NOMO-1 treated with DMSO at 0.1 percent for 48 hours (cell line): ENCODE measurements around the gene FYN.
A peak's percentile ranks its signal among the peaks of the same experiment; 100 is the strongest.

Experiments used
- DNase-seq: peaks from one replicate; lab custom pipeline; 2025; ENCODE audit not compliant: unreplicated experiment; lab: John Stamatoyannopoulos, UW

FYN gene

DNA sequence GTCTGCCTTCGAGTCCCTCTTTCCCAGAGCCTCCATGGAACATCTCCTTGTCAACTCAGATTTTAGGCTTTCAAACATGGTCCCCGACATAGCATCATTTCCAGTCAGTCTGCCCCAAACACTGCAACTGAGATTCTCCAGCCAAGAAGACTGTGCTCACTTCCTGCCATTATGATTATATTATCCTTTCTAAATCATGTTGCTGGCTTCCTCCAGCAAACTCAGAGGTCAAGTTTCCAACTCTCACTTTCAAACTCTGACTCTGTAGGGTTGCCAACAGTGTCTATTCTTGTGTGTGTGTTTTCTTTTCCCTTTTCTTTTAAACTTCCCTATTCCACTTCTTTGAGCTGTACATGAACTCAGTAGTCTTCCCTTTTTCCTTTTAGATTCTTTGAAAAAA, 206.4 kb downstream of the FYN start:
- DNase-seq: no peak

DNA sequence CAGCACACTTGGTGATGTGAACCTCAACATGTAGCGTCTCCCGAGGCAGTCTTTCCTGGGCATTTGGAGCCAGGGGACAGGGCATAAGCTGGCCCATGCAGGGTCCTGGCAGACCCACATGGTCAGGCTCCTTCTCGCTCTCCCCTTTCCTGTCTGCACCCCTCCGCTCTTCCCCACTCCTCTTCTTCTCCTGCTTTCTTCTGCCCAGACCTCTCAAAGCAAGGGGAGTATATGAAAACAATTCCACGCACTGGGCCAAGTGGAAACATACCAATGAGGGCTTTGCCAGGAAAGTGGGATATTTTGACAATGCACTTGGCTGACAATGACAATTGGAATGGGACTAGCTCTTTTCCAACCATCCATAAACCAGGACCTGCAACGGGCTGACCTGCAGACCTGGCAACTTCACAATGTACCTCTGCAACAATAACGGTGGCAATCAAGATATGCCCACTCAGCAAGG, 208.7 kb downstream of the FYN start:
- no peak for DNase-seq

- DNase-seq: no peak
Measured at GRCh38 chr6:111663692-111664564, 209.3 kb downstream of the FYN start.

- peak; percentile 46 for DNase-seq
Measured at GRCh38 chr6:111662794-111663593, 210.3 kb downstream of the FYN start.

DNA sequence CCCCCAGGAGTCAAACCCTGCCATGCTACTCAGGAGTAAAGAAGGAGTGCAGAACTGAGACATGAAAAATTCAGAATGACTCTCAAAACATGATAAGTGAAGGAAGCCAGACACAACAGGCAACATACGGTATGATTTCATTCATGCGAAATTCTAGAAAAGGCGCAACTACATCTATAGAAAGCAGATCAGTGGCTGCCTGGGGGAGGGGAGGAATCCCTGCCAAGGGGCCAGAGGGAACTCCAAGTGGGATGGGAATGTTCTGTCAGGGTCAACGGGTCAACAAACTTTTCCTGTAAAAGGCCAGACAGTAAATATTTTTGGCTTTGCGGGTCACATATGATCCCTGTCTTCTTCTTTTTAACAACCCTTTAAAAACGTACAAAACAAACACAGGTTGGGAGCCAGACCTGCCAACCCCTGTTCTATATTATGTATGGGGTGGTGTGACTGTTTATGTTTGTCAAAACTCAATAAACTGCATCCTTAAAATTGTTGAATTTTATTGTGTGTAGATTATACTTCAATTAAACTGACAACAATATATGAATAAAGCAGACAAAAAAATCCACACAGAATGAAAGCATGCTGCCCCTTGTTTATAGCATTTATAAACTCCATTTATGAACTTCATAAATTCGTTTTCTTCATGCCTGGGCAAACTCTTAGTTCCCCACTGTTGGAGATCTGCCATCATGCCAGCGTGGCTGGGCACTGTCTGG, 211.0 kb downstream of the FYN start:
- no peak for DNase-seq

- no peak for DNase-seq
Measured at GRCh38 chr6:111661541-111662061, 211.7 kb downstream of the FYN start.

- DNase-seq: no peak
Measured at GRCh38 chr6:111660531-111660930, 212.7 kb downstream of the FYN start.

DNA sequence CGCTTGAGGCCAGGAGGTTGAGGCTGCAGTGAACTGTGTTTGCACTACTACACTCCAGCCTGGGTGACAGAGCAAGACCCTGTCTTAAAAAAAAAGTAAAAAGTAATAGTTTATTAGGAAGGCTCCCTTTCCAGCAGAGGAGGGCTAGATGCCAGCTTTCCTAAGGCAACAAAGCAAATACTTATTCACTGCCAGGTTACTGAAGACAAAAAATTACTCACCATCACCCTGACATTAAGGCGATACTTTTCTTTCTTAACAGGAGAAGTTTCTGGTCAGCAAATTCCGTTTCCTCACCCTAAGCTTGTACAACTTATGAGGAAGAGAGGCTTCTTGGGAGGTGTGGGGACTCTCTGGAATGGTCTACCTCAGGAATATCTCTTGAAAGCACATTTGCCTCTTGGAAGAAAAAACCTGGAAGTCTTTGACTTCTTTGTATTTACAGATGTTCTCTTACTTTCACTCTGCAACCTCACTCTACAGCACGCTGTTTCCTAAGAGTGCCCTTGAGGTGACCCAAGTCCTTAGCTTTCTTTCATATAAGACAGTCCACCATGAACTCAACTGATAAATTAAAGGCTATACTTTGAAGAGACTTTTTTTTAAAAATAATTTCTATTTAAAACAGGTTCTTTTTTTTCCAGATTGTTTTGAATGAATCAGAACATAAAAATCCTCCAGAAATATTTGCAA, 214.6 kb downstream of the FYN start:
- no peak for DNase-seq

GRCh38 chr6:111657146-111657545, 216.1 kb downstream of the FYN start:
- no peak for DNase-seq

DNA sequence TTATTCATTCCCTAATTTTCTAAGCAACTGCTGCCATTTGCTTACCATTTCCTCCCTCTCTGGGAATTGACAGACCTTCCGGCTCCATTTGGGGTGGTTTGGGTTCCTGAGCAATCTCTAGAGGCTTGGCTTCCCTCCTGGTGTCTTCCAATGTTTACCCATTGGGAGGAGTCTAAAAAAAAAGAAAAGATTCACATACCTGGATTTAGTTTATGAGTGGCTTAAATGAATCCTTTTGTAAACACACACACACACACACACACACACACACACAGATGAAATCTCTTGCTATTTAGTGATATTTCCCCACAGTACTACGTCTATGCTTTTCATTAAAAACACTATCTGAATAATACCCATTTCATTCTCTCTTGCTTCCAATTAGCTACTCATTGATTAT, 219.3 kb downstream of the FYN start:
- DNase-seq: no peak

DNA sequence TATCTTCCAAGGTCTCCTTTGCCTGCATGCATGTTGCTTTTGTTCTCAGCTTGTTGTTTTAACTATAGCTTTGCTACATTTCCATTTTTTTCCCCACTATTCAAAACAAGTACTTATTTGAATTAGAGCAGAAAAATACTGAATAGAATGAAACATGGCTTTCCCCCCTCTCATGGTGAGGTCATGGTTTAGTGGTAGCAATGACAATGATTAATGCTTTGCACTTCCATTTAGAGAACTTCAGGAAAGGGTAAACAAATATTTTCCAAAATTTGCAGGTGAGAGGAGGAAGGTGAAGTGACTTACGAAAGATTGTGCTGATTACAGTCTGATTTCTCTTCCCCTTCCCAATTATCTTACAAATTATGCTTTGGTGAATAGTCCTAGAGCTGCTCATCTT, 219.8 kb downstream of the FYN start:
- no peak for DNase-seq

DNA sequence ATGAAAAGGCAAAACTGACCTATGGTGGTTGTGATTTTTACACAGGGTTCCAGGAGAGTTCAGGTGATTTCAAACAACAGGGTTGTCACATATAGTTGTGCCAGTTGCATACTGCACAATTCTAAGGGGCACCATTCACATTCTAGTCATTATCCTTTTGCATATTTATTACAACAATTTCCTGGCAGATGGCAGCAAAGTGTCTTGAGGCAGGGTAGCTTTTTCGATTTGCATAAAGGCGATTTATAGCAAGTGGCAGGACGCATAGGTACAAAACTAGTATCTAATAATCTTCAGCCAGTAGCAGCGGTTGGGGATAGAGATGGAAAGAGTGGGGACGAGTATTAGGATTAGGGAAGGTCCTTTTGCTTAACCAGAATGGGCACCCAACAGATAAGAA, 221.1 kb downstream of the FYN start:
- no peak for DNase-seq

- no peak for DNase-seq
Measured at GRCh38 chr6:111651185-111652034, 221.8 kb downstream of the FYN start.

DNA sequence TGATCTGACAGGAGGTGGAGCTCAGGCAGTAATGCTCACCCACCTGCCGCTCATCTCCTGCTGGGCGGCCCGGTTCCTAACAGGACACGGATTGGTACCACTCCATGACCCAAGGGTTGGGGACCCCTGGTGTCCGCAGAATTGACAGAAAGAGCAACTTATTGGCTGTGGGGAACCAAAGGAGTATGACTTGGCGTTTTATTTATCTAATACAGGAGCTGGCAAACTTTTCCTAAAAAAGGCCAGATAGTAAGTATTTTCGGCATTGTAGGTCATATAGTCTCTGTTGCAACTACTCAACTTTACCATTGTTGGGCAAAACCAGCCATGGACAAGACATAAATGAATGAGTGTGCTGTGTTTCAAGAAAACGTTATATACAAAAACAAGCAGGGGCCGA, 223.2 kb downstream of the FYN start:
- no peak for DNase-seq

GRCh38 chr6:111648100-111648499, 225.2 kb downstream of the FYN start:
- DNase-seq: no peak

DNA sequence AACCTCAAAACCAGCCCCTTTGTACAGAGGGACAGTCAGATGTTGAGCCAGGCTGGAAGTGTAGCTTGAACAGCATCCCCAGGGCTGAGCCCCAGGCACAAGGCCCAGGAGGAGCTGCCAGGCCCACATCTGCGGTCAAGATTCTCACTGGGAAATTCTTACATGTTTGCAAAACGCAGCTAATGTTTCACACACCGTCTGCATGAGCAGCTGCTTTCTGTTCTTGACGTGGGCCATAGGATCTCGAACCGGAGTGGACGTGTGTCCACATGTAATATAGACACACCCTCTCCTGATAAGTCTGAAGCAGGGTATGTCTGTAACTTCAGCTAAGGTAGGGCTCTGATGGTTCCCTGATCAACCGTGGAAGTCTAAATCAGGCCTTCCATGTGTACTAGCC, 226.3 kb downstream of the FYN start:
- no peak for DNase-seq

DNA sequence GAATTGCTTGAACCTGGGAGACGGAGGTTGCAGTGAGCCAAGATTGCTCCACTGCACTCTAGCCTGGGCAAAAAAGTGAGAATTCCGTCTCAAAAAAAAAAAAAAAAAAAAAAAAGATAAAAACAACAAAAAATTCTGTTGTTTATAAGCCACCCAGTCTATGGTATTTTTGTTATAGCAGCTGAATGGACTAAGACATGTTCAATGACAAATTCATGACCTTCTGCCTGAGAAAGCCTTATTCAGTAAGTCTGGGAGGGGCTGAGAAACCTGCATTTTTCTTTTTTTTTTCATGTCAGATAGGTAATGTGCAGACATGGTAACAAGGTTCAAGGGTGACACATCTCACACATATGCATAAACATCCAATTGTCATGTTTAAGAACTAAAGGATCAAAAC, 227.2 kb downstream of the FYN start:
- no peak for DNase-seq

DNA sequence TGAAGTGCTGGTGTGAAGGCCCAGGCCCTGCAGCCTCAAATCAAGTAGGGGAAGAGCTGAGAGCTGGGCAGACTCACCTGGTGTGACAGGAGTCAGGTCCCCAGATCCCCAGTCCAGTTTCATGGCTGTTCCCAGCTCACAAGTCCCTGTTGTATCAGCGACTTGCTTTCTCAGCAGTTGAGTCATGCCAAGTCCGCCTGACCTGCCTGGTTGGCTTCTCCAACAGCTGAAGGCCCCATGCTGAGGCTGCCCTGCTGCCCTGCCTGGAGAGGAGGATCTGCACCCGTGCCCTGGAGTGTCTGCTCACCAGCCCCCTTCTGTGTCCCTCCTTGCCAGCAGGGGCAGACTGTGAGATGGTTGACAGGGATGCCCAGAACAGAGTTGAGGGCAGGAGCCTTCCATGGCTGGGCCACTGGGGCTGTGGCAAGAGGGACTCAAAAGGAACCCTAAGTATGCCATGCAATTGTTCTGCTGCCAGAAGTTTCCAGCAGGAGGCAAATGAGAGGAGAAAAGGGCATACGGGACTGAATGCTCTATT, 228.3 kb downstream of the FYN start:
- DNase-seq: no peak

GRCh38 chr6:111642463-111643158, 230.6 kb downstream of the FYN start:
- peak; percentile 68 for DNase-seq
